ENCODE data around the gene SELENOW.

The SELENOW gene

DNA sequence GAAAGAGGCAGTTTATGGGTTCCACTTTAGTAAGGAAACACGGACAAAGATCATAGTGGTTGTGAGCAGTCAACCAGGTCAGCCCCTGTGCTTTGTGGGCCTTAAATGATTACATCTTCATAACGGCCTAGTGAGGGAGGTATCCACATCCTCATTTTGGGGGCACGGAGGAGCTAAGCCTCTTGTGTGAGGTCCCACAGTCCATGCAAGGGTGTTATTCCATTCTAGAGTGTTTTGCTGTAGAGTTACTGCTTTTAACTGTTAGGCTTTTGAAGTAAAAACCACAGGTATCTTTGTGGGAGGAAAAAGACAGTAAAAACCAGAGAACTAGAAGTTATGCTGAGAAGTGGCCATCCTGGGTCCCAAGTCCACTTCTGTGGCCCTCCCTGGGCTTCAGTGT is 29.2 kb upstream of the SELENOW start:
- no peak for DNase-seq
- Histone ChIP-seq H3K4me1 (peaks cover 0 to 33% (median 17%) of the 10 kb centered on the region in 4 donors), H3K27me3 (no peaks in the 10 kb centered on the region), H3K4me3 (no peak overlapping the region), H3K9me3 (no peaks in the 10 kb centered on the region), H3K36me3 (peaks cover 61 to 76% (median 63%) of the 10 kb centered on the region in 3 donors), H3K27ac (no peak overlapping the region)
- no peak for TF ChIP-seq CTCF (IDR thresholded peaks at IDR 0.05)
- intact Hi-C loops (cut with DNase I; ENCODE audit: low total_unique reads) = no loop called here

DNA sequence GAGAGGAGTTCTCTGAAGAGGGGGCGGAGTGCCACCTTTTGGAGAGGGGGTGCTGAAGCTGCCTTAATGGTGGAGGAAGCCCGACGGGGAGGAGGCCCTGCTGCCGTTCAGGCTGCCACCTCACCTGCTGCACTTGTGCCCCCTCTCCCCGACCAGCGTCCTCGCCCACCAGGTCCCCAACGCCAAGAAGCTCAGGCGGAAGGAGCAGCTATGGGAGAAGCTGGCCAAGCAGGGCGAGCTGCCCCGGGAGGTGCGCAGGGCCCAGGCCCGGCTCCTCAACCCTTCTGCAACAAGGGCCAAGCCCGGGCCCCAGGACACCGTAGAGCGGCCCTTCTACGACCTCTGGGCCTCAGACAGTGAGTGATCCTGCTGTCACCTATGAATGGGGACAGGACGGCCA is 27.8 kb upstream of the SELENOW start:
- TF ChIP-seq CTCF (IDR thresholded peaks at IDR 0.05) = no peak
- no peaks in the 10 kb centered on the region for H3K9me3 ChIP-seq
- no peaks in the 10 kb centered on the region for H3K27me3 ChIP-seq
- H3K36me3 ChIP-seq = peaks cover 75 to 90% (median 77%) of the 10 kb centered on the region in 3 donors
- no peak overlapping the region for H3K27ac ChIP-seq
- peaks cover 0 to 26% (median 11%) of the 10 kb centered on the region in 4 donors for H3K4me1 ChIP-seq
- intact Hi-C loops (cut with DNase I; ENCODE audit: low total_unique reads) = no loop called here
- DNase-seq = no peak
- no peak overlapping the region for H3K4me3 ChIP-seq

DNA sequence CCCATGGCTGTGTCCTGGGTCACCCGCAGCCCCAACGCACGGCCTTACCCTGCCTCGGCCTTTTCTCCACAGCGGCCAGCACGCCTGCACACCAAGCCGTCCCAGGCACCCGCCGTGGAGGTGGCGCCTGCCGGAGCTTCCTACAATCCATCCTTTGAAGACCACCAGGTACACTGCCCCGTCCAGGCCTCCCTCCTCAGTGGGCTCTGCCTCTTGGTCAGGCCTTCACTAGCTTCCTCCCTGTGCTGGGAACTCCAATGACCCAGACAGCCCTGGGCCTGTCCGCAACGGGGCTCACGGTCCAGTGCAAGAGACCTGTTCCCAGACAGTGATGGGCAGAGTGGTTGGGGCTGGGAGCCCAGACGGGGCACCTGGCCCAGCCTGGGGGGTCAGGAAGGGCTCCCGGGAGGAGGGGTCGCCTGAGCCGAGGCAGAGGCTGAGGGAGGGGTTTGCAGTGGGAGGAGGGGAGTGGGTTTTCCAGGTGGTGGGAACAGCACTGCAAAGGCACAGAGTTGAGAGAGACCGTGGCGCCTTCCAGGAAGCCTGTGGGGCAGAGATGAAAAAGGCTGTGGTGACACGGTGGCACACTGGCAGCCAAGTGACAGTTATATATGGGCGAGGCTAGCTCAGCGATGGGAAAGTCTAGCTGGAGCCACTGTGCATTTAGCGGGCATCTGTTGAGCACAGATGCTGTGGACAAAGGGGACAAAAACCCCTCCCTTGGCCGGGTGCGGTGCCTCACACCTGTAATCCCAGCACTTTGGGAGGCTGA is 25.9 kb upstream of the SELENOW start:
- H3K4me3 ChIP-seq = no peak overlapping the region
- intact Hi-C loops (cut with DNase I; ENCODE audit: low total_unique reads) = no loop called here
- H3K27me3 ChIP-seq = no peaks in the 10 kb centered on the region
- H3K9me3 ChIP-seq = no peaks in the 10 kb centered on the region
- H3K4me1 ChIP-seq = peaks cover 0 to 13% (median 0%) of the 10 kb centered on the region in 4 donors
- H3K36me3 ChIP-seq = peaks cover 93 to 99% (median 96%) of the 10 kb centered on the region in 3 donors
- H3K27ac ChIP-seq = no peak overlapping the region
- no peak for DNase-seq
- TF ChIP-seq CTCF (IDR thresholded peaks at IDR 0.05) = no peak

DNA sequence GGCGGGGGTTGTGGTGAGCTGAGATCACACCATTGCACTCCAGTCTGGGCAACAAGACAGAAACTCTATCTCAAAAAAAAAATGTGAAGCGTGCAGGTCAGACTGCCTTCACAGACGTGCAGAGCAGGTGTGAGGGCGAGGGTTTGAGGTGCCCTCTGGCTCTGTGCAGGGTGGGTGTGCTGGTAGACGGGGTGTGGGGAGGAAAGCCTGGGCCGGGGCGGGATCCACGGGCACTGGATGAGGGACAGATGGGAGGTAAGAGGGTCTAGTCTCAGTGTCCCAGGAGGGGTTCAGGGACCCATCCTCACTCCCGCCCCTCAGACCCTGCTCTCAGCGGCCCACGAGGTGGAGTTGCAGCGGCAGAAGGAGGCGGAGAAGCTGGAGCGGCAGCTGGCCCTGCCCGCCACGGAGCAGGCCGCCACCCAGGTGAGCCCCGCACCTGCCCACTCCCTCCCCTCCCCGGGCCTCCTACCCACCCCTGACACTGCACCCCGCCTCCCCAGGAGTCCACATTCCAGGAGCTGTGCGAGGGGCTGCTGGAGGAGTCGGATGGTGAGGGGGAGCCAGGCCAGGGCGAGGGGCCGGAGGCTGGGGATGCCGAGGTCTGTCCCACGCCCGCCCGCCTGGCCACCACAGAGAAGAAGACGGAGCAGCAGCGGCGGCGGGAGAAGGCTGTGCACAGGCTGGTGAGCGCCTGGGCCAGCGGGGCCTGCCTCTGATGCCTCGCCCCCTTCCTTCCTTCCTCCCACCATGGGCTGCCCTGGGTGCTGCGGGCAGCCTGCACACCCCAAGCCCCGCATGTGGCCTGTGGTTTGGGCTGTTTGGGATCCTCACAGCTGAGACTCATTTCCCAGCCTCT is 24.1 kb upstream of the SELENOW start:
- H3K4me3 ChIP-seq = no peak overlapping the region
- intact Hi-C loops (cut with DNase I; ENCODE audit: low total_unique reads) = no loop called here
- H3K4me1 ChIP-seq = peaks cover 0 to 4% (median 0%) of the 10 kb centered on the region in 4 donors
- no peak overlapping the region for H3K27ac ChIP-seq
- no peaks in the 10 kb centered on the region for H3K9me3 ChIP-seq
- no peaks in the 10 kb centered on the region for H3K27me3 ChIP-seq
- DNase-seq = no peak
- H3K36me3 ChIP-seq = peaks cover 91 to 100% (median 99%) of the 10 kb centered on the region in 3 donors
- TF ChIP-seq CTCF (IDR thresholded peaks at IDR 0.05) = no peak

DNA sequence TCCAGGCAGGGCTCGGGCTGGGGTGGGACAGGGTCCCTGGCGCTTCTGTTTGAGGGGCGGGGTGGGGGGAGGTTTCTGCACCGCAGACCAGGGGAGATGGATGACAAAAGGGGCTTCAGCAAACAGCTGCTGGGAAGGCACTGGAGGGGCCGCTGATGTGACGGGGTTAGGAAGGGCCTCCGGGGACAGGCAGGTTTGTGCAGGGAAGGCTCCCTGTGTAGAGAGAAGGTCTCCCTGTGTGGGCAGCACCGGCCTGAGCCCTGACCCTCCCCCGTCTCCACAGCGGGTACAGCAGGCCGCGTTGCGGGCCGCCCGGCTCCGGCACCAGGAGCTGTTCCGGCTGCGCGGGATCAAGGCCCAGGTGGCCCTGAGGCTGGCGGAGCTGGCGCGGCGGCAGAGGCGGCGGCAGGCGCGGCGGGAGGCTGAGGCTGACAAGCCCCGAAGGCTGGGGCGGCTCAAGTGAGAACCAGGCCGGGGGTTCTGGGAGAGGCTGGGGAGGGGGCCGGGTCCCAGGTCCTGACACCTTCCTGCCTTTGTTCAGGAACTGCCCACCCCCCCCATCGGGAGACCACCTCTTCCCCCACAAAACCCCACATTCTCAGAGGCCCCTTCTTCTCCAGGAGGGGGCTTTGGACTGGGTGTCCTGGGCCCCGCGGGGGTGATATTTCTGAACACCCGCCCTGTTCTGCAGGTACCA is 23.3 kb upstream of the SELENOW start:
- H3K4me1 ChIP-seq = no peaks in the 10 kb centered on the region
- H3K36me3 ChIP-seq = peaks cover 84 to 100% (median 93%) of the 10 kb centered on the region in 3 donors
- DNase-seq = no peak
- no peak overlapping the region for H3K27ac ChIP-seq
- no peak for TF ChIP-seq CTCF (IDR thresholded peaks at IDR 0.05)
- no peak overlapping the region for H3K4me3 ChIP-seq
- no peaks in the 10 kb centered on the region for H3K27me3 ChIP-seq
- no peaks in the 10 kb centered on the region for H3K9me3 ChIP-seq
- intact Hi-C loops (cut with DNase I; ENCODE audit: low total_unique reads) = no loop called here

Measured in tibial artery (tissue), 4 donors.